ENCODE data around the gene SERPINB5.

Gene SERPINB5

DNA sequence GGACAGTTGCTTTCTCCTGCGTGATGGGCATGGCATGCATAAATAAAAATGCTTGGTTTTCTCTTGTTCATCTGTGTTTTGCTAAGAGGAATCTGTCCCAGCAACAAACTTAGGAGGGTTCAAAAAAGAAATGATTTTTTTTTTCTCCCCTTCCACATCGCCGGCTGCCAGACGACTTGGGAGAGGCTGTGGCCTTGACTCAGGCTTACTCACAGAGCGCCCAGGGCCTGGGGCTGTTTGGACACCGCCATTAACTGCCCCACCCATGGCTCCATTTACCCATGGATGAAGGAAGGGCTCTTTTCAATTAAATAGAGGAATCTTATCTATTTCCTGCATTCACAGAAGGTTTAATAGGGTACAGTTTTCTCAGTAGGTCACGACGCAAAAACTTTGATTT, 22.3 kb upstream of the SERPINB5 start:
- Histone ChIP-seq H3K4me1 (ENCODE audit: low read length) (no peaks in the 10 kb centered on the region), H3K36me3 (replicated peaks; ENCODE audit: insufficient read depth, low read length) (no peaks in the 10 kb centered on the region), H3K27me3 (replicated peaks; ENCODE audit: insufficient read depth, low read length) (no peaks in the 10 kb centered on the region), H3K9me3 (replicated peaks; ENCODE audit: insufficient read depth, low read length) (no peaks in the 10 kb centered on the region), H3K9me2 (replicated peaks; ENCODE audit: insufficient read depth, low read length) (no peaks in the 10 kb centered on the region), H3K79me2 (ENCODE audit: low read length) (no peaks in the 10 kb centered on the region), H3K4me3 (ENCODE audit: low read length) (no peak overlapping the region), H3K9ac (ENCODE audit: low read length) (no peak overlapping the region), H4K20me1 (ENCODE audit: insufficient read depth, low read length) (no peaks in the 10 kb centered on the region), H3K27ac (ENCODE audit: low read length) (no peak overlapping the region), H3F3A (ENCODE audit: insufficient read depth, low read length) (no peaks in the 10 kb centered on the region), H2AFZ (ENCODE audit: low read length) (no peak overlapping the region), H3K4me2 (ENCODE audit: low read depth, low read length) (no peak overlapping the region)
- TF ChIP-seq, protein P1, sequence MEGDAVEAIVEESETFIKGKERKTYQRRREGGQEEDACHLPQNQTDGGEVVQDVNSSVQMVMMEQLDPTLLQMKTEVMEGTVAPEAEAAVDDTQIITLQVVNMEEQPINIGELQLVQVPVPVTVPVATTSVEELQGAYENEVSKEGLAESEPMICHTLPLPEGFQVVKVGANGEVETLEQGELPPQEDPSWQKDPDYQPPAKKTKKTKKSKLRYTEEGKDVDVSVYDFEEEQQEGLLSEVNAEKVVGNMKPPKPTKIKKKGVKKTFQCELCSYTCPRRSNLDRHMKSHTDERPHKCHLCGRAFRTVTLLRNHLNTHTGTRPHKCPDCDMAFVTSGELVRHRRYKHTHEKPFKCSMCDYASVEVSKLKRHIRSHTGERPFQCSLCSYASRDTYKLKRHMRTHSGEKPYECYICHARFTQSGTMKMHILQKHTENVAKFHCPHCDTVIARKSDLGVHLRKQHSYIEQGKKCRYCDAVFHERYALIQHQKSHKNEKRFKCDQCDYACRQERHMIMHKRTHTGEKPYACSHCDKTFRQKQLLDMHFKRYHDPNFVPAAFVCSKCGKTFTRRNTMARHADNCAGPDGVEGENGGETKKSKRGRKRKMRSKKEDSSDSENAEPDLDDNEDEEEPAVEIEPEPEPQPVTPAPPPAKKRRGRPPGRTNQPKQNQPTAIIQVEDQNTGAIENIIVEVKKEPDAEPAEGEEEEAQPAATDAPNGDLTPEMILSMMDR (IDR thresholded peaks at IDR 0.05; ENCODE audit: low read length), result no peak
- TF ChIP-seq EZH2 (optimal IDR thresholded peaks at IDR 0.05; ENCODE audit: low read depth, low read length) (no peak), EZH2phosphoT487 (IDR thresholded peaks at IDR 0.05; ENCODE audit: low read length) (no peak)
- no peak for DNase-seq

DNA sequence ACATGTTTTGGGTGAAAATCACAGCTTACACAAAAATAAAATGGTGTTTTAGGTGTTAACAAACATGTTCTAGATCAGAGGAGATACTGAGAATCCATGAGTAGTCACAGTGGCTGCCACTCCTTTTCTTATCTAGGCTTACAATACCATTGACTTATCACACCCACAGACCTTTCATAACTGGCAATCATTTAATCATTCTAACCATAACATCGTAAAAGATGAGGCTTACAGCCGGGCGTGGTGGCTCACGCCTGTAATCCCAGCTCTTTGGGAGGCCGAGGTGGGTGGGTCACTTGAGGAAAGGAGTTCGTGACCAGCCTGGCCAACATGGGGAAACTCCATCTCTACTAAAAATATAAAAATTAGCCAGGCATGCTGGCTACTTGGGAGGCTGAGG, 18.8 kb upstream of the SERPINB5 start:
- H3K79me2 ChIP-seq (ENCODE audit: low read length), result no peaks in the 10 kb centered on the region
- no peak overlapping the region for H3K9ac ChIP-seq (ENCODE audit: low read length)
- TF ChIP-seq EZH2phosphoT487 (IDR thresholded peaks at IDR 0.05; ENCODE audit: low read length) (no peak), EZH2 (optimal IDR thresholded peaks at IDR 0.05; ENCODE audit: low read depth, low read length) (no peak)
- TF ChIP-seq, protein P1 (IDR thresholded peaks at IDR 0.05; ENCODE audit: low read length), result no peak
- H3K4me3 ChIP-seq (ENCODE audit: low read length), result no peak overlapping the region
- no peaks in the 10 kb centered on the region for H3K9me2 ChIP-seq (replicated peaks; ENCODE audit: insufficient read depth, low read length)
- no peak overlapping the region for H3K27ac ChIP-seq (ENCODE audit: low read length)
- no peak overlapping the region for H2AFZ ChIP-seq (ENCODE audit: low read length)
- no peak for DNase-seq
- H3K36me3 ChIP-seq (replicated peaks; ENCODE audit: insufficient read depth, low read length), result no peaks in the 10 kb centered on the region
- H3K9me3 ChIP-seq (replicated peaks; ENCODE audit: insufficient read depth, low read length), result no peaks in the 10 kb centered on the region
- no peaks in the 10 kb centered on the region for H3K4me1 ChIP-seq (ENCODE audit: low read length)
- no peaks in the 10 kb centered on the region for H4K20me1 ChIP-seq (ENCODE audit: insufficient read depth, low read length)
- no peaks in the 10 kb centered on the region for H3K27me3 ChIP-seq (replicated peaks; ENCODE audit: insufficient read depth, low read length)
- H3K4me2 ChIP-seq (ENCODE audit: low read depth, low read length), result no peak overlapping the region
- H3F3A ChIP-seq (ENCODE audit: insufficient read depth, low read length), result no peaks in the 10 kb centered on the region

DNA sequence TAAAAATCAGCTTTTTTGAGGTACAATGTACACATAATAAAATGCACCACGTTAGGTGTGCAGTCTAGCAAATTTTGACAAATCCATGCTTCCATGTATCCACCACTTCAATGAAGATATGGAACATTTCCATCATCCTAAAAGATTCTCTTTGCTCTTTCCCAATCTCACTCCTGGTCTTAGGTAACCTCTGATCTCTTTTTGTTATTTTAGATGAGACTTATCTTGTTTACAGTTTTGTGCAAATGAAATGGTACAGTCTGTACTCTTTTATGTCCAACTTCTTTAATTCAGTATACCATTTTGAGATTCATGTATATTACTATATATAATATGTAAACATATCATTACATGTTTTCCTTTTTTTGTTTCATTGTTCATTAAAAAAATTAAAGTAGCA, 16.3 kb upstream of the SERPINB5 start:
- Histone ChIP-seq H3K27me3 (replicated peaks; ENCODE audit: insufficient read depth, low read length) (no peaks in the 10 kb centered on the region), H3K9me3 (replicated peaks; ENCODE audit: insufficient read depth, low read length) (no peaks in the 10 kb centered on the region), H3K4me2 (ENCODE audit: low read depth, low read length) (no peak overlapping the region), H3K4me3 (ENCODE audit: low read length) (no peak overlapping the region), H3F3A (ENCODE audit: insufficient read depth, low read length) (no peaks in the 10 kb centered on the region), H4K20me1 (ENCODE audit: insufficient read depth, low read length) (no peaks in the 10 kb centered on the region), H3K4me1 (ENCODE audit: low read length) (no peaks in the 10 kb centered on the region), H3K79me2 (ENCODE audit: low read length) (no peaks in the 10 kb centered on the region), H3K9me2 (replicated peaks; ENCODE audit: insufficient read depth, low read length) (no peaks in the 10 kb centered on the region), H2AFZ (ENCODE audit: low read length) (no peak overlapping the region), H3K36me3 (replicated peaks; ENCODE audit: insufficient read depth, low read length) (no peaks in the 10 kb centered on the region), H3K9ac (ENCODE audit: low read length) (no peak overlapping the region), H3K27ac (ENCODE audit: low read length) (no peak overlapping the region)
- TF ChIP-seq EZH2 (optimal IDR thresholded peaks at IDR 0.05; ENCODE audit: low read depth, low read length), result no peak
- no peak for DNase-seq

DNA sequence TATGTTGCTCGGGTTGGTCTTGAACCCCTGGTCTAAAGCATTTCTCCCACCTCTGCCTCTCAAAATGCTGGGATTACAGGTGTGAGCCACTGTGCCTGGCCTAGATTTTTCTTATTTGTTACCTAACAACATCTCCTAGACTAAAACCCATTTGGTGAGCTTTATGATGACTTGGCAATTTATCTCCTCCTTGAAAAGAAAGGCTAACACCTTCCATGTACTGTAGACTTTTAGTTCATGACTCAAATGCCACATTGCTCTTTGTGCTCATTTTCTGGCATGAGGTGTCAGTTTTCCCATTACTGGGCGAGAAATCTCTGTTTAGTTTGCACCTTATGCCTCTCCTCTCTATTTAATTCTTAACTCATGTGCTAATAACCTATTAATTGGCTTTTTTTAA, 12.3 kb upstream of the SERPINB5 start:
- Histone ChIP-seq H3K36me3 (replicated peaks; ENCODE audit: insufficient read depth, low read length) (no peaks in the 10 kb centered on the region), H3K9me3 (replicated peaks; ENCODE audit: insufficient read depth, low read length) (no peaks in the 10 kb centered on the region), H3K27me3 (replicated peaks; ENCODE audit: insufficient read depth, low read length) (no peaks in the 10 kb centered on the region), H3K4me2 (ENCODE audit: low read depth, low read length) (no peak overlapping the region), H3K4me3 (ENCODE audit: low read length) (no peak overlapping the region), H3K9ac (ENCODE audit: low read length) (no peak overlapping the region), H2AFZ (ENCODE audit: low read length) (no peak overlapping the region), H3K9me2 (replicated peaks; ENCODE audit: insufficient read depth, low read length) (no peaks in the 10 kb centered on the region), H3K27ac (ENCODE audit: low read length) (no peak overlapping the region), H4K20me1 (ENCODE audit: insufficient read depth, low read length) (no peaks in the 10 kb centered on the region), H3K79me2 (ENCODE audit: low read length) (no peaks in the 10 kb centered on the region), H3F3A (ENCODE audit: insufficient read depth, low read length) (no peaks in the 10 kb centered on the region), H3K4me1 (ENCODE audit: low read length) (no peaks in the 10 kb centered on the region)
- TF ChIP-seq, protein P1 (IDR thresholded peaks at IDR 0.05; ENCODE audit: low read length), result no peak
- TF ChIP-seq EZH2 (optimal IDR thresholded peaks at IDR 0.05; ENCODE audit: low read depth, low read length), result no peak
- no peak for TF ChIP-seq EZH2phosphoT487 (IDR thresholded peaks at IDR 0.05; ENCODE audit: low read length)
- DNase-seq, result no peak

All from MM.1S (cell line).